Measurements from ENCODE around the gene CFDP1. TPM values are rescaled to one million over a fixed set of nuclear protein-coding genes. Genes with fewer than 3 reads are reported as not detected.
A peak's percentile ranks its signal among the peaks of the same experiment; 100 is the strongest.

Gene CFDP1
- total and polyA plus RNA-seq, 11 donors = 17.7 to 60.6 (median 25.3) TPM

- Histone ChIP-seq H3K27me3 (peaks cover 0 to 30% (median 0%) of the 10 kb centered on the region in 9 donors), H3K27ac (no peak overlapping the region), H3K36me3 (peaks cover 0 to 13% (median 0%) of the 10 kb centered on the region in 9 donors), H3K4me3 (no peak overlapping the region), H3K4me1 (peaks cover 0 to 12% (median 2%) of the 10 kb centered on the region in 12 donors), H3K9me3 (no peaks in the 10 kb centered on the region)
- WGBS, 4 donors = 67 to 85% (median 72%) methylated on average over 3 of the region's 3 CpGs
- intact Hi-C loops (cut with DNase I) = loop anchor here in 2 of 10 donors (10.0 kb wide), 2 partner anchors 48 to 58 kb away; no protein-coding TSS in a partner anchor
- DNase-seq (no peak), ATAC-seq (peak in 1 of 4 donors; percentile 43)
- TF ChIP-seq POLR2A (IDR thresholded peaks at IDR 0.05) (no peak), CTCF (IDR thresholded peaks at IDR 0.05) (no peak)
These were observed 61.0 kb downstream of the CFDP1 start for GRCh38 chr16:75372236-75372856.

GRCh38 chr16:75371171-75371570, 62.1 kb downstream of the CFDP1 start:
- Histone ChIP-seq H3K27ac (no peak overlapping the region), H3K9me3 (no peaks in the 10 kb centered on the region), H3K4me3 (no peak overlapping the region), H3K27me3 (peaks cover 0 to 23% (median 0%) of the 10 kb centered on the region in 9 donors), H3K4me1 (peaks cover 0 to 12% (median 2%) of the 10 kb centered on the region in 12 donors), H3K36me3 (peaks cover 0 to 9% (median 0%) of the 10 kb centered on the region in 9 donors)
- WGBS, 4 donors = 93 to 97% (median 94%) methylated on average over 3 of the region's 3 CpGs
- DNase-seq (no peak), ATAC-seq (no peak)
- intact Hi-C loops (cut with DNase I) = loop anchor here in 2 of 10 donors (10.0 kb wide), 2 partner anchors 46 to 56 kb away; no protein-coding TSS in a partner anchor
- TF ChIP-seq CTCF (IDR thresholded peaks at IDR 0.05) (no peak), POLR2A (IDR thresholded peaks at IDR 0.05) (no peak)

DNA sequence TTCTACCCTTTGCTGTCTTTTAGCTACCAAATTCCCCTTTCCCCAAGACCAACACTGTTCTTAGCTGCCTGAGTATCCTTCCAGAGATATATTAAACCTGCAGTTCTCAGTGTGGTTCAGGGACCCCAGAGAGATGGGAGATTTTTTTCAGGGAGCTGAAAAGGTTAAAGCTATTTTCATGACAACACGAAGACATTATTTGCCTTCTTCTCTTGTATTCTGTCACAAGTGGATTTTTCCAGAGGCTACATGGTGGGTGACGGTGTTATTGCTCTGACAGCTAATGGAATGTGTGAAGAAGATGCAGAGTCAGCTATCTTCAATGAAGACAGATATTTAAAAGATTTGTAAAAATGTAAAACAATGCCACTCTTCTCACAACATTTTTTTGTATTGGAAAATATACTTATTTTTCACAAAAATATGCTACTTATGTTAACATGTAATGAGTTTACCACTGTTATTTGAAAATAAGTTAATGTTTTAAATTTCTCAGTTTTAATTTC, 69.0 kb downstream of the CFDP1 start:
- peaks cover 0 to 7% (median 0%) of the 10 kb centered on the region in 9 donors for H3K36me3 ChIP-seq
- ATAC-seq (no peak), DNase-seq (no peak)
- H3K27me3 ChIP-seq = peaks cover 0 to 9% (median 0%) of the 10 kb centered on the region in 9 donors
- H3K4me3 ChIP-seq = no peak overlapping the region
- no peak overlapping the region for H3K27ac ChIP-seq
- intact Hi-C loops (cut with DNase I) = no loop called here
- no peak for TF ChIP-seq CTCF (IDR thresholded peaks at IDR 0.05)
- TF ChIP-seq POLR2A (IDR thresholded peaks at IDR 0.05) = no peak
- H3K4me1 ChIP-seq = peaks cover 0 to 6% (median 0%) of the 10 kb centered on the region in 12 donors
- WGBS, 4 donors = 85 to 91% (median 89%) methylated on average over 2 of the region's 2 CpGs
- no peaks in the 10 kb centered on the region for H3K9me3 ChIP-seq

GRCh38 chr16:75362846-75363245, 70.5 kb downstream of the CFDP1 start:
- intact Hi-C loops (cut with DNase I) = no loop called here

More at GRCh38 chr16:75362846-75363245, 70.5 kb downstream of the CFDP1 start:
- WGBS, 4 donors = 89 to 94% (median 93%) methylated on average over 3 of the region's 3 CpGs
- no peak for TF ChIP-seq POLR2A (IDR thresholded peaks at IDR 0.05)
- no peak for TF ChIP-seq CTCF (IDR thresholded peaks at IDR 0.05)
- peaks cover 0 to 9% (median 0%) of the 10 kb centered on the region in 9 donors for H3K27me3 ChIP-seq
- DNase-seq (no peak), ATAC-seq (no peak)
- H3K36me3 ChIP-seq = peaks cover 0 to 7% (median 0%) of the 10 kb centered on the region in 9 donors
- H3K4me1 ChIP-seq = peaks cover 0 to 21% (median 8%) of the 10 kb centered on the region in 12 donors
- H3K27ac ChIP-seq = no peak overlapping the region
- H3K4me3 ChIP-seq = no peak overlapping the region
- no peaks in the 10 kb centered on the region for H3K9me3 ChIP-seq

Measured in heart left ventricle (tissue), 16 donors.